GM18520 (cell line): ENCODE results near the gene COL7A1.

Experiments
- ATAC-seq: cut with Tn5 transposase; IDR thresholded peaks from one replicate; pipeline ENCODE4 v1.9.1; 2021; ENCODE audit not compliant: unreplicated experiment

COL7A1 gene

DNA sequence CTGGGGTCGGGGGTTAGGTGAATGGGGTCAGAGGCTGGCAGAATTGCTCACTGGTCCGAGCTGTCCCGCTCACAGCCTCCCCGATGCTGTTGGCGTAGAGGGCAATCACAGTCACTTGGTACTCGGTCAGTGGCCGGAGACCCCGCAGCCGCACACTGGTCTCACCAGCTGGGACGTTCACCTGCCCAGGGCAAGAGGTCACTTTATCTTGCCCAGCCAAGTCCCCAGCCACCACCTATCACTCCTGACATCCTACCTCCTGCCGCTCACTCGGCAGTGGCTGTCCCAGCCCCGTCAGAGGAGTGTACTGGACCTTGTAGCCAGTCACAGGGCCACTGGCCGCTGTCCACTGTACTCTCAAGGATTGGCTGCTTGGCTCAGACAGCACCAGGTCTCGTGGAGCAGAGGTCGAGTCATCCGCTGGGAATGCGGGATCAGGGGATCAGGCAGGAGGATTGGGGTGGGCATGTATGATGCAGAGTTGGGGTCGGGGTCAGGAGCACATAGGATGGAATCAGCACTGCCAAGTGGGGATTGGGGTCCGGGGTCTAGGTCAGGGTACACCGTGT is 2.5 kb downstream of the COL7A1 start:
- ATAC-seq = no peak

DNA sequence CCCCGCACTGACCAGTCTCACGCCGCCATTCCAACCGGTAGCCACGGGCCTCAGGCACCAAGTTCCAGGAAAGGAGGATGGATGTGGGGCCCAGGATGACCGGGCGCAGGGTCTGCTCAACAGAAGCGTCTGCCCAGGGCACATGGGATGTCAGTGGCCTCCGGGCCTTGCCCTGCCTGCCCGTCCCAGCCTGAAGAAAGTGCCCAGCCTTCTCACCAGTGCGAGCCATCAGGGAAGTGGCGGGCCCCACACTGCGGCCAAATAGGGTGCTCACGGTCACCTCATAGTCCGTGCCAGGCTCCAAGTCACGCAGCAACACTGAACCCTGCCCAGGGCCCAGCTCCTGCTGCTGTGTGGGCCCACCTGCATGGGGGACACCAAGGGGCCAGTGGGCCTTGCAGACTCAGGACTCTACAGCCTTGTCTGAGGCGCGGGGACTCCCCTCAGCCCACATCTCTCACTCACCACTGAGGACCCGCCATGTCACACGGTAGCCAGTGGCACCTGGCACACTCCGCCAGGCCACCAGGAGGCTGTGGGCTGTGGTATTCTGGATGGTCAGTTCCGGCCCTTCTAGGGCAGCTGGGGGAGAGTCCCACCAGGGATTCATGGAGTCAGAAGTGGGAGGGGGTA is 3.1 kb downstream of the COL7A1 start:
- no peak for ATAC-seq

- ATAC-seq = no peak
Observed at GRCh38 chr3:48591436-48591835, 3.7 kb downstream of the COL7A1 start.

DNA sequence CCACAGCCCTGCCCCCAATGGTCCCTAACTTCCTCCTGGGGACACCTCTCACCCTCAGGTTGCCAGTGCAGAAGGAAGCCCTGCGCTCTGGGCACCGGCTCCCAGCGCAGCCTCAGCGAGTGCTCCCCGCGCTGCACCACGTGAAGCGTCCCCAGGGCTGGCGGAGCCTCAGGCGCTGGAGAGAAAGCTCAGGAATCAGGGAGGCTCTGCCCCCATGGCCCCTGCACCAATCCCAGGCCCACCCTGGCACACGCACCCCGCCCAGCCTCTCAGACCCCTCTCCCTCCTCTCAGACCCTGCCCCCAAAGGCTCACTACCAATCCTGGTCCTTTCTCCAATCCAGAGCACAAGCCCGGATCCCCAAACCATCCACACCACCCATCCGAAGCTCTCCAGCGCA is 6.9 kb downstream of the COL7A1 start:
- no peak for ATAC-seq

DNA sequence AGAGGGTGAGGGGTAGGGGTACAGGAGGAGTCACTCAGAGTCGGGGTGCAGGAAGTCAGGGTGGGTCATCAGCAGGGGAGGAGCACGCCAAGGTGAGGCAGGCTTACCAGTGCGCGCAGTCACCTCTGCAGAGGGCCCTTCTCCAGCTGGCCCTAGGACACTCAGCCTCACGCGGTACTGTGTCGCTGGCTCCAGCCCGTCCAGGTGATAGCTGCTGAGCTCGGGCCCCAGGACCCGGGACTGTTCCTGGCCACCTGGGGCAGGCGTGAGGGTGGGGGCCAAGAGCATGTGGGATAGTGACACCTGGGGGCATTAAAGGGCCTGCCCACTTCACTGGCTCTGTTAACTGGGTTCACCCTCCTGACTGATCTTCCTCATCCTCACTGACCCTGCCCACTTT is 7.4 kb downstream of the COL7A1 start:
- no peak for ATAC-seq

DNA sequence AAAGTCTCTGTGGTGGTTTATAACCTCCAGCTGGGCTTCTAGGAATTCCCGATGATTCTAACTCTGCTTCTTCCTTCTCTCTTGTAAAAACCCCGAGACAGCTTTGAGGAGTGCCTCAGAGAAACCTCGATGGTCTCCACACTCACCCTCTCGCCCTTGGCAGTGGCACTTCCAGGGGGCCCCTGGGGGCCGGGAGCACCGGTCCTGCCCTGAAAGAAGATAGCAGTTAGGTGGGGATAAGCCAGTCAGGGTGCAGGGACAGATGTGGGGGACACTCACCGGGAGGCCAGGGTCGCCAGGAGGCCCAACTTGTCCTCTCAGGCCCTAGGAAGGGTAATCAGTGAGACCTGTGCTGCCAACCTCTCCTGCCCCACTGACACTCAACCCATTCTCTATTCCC is 9.7 kb downstream of the COL7A1 start:
- ATAC-seq = no peak

DNA sequence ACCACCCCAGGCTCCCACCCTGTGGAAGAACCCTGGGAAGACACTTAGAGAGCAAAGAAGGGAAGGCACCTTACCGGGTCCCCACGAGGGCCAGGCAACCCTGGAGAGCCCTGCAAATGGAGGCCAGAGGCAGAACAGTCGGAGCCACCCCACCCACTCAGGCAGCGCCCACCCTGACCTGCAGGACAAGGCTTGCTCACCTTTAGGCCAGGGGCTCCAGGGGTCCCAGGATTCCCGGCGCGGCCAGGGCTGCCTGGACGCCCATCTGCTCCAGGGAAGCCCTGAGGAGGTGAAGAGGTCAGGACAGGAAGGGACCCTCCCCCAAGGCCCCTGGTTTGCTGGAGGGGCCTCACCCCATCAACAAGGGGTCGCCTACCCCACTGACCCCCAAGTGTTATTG is 10.3 kb downstream of the COL7A1 start:
- no peak for ATAC-seq

DNA sequence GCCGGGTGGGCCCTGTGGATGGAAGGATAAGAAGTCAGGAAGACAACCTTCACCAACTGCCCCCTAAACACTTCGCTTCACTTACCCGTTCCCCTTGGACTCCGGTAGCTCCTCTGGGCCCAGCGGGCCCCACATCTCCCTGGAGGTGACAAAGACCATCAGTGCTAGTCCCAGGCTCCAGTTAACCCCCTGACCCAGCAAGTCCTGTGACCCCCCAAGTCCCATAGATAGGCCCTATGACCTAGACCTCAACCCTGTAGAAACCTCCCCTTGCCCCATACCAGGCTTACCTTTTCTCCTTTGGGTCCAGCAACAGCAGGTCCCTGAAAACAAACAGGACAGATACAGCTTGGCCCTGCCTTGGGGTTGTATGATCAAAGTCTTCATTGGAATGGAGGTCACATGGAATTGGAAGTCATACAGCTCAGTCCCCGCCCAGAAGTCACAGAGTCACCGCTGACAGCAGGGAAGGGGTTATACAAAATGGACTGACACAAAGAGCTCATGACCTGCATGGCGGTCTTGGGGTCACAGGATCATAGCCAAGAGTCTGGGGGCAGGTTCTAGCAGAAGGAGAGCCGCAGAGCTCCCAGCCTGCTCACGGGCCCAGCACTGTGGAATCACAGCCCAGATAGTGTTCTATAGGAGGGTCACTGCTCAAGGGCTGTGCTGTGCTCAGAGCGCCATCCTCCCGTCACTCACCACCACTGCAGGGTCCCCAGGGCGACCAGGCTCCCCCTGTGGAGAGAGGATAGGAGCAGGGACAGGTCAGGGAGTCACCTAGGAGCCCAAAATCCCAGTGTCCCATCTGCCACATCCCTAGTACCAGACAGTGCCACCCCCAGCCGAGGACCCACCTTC is 13.3 kb downstream of the COL7A1 start:
- ATAC-seq = no peak

GRCh38 chr3:48576647-48577046 is 18.5 kb downstream of the COL7A1 start:
- ATAC-seq = no peak

DNA sequence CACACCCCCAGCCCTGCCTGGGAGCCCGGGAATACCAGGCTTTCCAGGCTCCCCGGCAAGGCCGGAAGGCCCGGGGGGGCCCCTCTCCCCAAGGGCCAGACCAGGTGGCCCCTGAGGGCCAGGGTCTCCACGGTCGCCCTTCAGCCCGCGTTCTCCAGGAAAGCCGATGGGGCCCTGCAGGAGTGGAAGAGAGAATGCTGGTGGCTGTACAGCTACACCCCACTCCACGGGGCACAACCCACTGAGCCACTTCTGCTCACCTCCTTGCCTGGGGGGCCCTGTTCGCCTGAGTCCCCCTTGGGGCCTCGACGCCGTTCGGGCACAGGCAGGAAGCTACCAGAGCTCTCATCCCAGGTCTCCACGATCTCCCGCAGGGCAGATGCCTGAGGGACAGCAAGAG is 19.8 kb downstream of the COL7A1 start:
- ATAC-seq = no peak

- ATAC-seq = no peak
Observed at GRCh38 chr3:48573973-48574585, 21.1 kb downstream of the COL7A1 start.

- ATAC-seq = no peak
Observed at GRCh38 chr3:48572517-48572916, 22.6 kb downstream of the COL7A1 start.

GRCh38 chr3:48571938-48572337 is 23.2 kb downstream of the COL7A1 start:
- no peak for ATAC-seq

DNA sequence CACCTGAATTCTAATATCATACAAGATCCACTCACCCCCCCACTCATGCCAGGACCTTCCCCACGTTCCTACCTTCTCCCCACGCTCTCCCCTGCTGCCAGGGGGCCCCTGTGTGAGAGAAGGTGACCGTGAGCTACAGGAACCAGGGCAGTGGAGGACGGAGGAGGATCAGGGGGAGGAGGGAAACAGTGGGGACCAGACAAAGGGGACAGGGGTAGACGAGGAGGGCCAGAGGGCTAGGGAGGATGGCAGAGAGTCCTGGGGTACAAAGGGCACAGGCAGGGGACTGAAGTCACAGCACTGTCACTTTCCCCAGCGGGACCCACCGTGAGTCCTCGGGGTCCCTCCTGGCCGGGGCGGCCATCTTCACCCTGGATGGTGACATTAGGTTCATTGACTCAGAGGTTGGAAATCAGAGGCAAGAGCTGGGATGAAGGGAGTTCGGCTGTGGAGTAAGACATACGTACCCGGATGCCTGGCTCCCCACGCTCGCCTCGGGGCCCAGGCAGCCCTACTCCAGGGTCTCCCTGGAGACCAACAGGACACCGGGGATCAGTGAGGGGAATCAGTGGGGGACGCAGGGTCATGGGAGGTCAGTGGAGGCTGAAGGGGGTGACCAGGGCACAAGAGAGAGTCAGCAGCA is 25.2 kb downstream of the COL7A1 start:
- no peak for ATAC-seq

DNA sequence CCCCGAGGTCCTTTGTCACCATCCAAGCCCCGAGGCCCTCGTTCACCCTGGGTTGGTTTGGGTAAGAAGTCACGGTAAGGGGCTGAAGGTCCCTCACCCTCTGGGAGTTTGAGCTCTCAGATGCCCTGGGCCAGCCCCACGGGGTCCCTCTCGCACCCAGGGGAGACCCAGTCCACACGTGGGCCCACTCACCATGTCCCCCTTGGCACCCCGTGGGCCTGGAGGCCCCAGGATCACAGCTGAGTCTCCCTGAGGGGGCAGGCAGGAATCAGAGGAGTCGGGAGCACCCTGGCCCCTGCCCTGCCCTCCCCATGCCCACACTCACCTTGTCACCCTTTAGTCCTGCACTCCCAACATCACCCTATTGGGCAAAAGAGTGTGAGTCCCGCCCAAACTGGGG is 25.7 kb downstream of the COL7A1 start:
- ATAC-seq = no peak

DNA sequence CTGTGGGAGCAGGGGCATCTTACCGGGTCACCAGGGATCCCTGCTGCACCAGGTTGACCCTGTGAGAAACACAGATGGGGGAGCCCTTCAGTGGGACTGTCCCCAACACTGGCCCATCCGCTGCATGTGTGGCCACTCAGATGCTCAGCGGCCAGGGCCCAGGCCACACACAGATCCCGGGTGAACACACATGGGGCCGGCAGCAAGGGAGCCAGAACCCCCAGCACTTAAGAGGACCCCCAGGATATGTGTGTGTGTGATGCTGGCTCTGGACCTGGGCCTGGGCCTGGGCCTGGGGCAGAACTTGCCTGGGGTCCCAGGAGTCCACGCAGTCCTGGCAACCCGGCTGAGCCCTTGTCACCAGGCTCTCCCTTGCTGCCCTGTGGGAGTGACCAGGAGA is 26.7 kb downstream of the COL7A1 start:
- no peak for ATAC-seq

DNA sequence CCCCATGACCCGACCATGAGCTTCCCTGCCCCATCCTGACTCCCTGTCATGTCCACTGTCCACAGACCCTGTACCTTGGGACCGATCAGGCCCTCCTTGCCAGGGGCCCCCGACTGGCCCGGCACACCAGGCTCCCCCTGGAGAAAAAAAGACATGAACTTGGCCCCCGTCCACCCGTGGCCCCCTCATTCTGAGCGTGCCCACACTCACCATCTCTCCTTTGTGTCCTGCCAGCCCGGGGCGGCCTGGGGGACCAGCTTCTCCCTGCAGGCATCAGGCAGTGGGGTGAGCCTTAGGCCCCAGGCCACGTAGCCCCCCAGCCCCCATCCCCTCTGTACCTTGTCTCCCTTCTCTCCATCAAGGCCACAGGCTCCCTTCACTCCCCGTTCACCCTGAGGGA is 27.6 kb downstream of the COL7A1 start:
- ATAC-seq = no peak

- ATAC-seq = no peak
Observed at GRCh38 chr3:48567090-48567489, 28.0 kb downstream of the COL7A1 start.

- no peak for ATAC-seq
Observed at GRCh38 chr3:48566401-48566760, 28.7 kb downstream of the COL7A1 start.

DNA sequence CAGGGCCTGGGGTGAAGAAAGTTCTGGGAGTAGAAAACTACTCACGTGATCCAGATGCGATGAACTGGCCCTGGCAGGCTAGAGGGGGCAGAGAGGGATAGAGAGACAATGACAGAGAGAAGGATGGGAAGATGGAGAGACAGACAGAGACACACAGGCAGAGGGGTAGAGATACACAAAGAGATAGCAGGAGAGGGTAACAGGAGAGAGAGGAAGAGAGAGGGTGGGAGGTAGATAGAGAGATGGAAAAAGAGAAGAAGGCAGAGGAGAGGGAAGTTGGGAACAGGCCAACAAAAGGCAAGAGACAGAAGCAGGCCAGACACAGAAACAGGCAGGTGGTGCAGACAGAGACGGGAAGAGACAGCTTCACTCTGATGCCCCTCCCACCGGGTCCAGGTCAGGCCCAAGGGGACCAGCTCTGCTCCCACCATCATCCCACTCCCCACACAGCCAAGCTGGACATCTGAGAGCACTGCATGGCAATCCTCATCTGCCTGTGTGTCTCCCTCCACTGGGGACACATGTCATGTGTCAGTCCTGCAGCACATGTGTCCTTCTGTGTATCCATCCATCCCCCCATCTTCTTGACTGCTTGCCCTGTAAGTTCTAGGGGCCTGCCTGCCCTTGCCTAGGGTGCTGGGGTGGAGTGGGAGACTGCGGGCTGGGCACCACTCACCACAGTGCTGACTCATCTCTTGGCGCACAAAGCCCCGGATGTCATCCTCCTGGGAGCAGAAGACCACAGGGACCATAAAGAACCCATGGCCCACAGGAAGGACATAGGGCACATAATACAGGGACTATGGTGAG is 29.3 kb downstream of the COL7A1 start:
- ATAC-seq = no peak

DNA sequence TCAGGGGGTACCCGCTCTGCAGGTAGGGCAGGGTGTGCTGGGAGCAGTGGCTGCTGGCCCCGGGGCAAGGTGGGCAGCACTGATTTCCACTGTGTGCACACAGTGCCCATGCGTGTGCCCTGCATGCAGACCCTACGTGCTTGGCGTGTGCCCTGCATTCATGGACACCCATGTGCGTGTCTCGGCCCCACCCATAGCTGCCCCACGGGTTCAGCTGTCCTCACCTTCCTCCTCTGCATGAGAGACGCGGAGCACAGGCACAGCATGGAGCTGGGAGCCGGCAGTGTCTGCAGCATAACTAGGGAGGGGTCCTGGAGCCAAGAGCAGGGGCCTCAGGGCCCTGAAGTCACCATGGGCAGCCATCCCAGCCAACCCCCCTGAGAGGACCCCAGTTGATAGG is 29.9 kb downstream of the COL7A1 start:
- no peak for ATAC-seq
